Astrocyte (in vitro differentiated cells and primary cell): ENCODE results near the gene FAM131A.

Source experiments
- EZH2 ChIP-seq: IDR thresholded peaks from 2 replicates; pipeline ENCODE4 v1.6.1; 2012; ENCODE audit warnings: mild to moderate bottlenecking, low read length, inconsistent platforms; ENCODE audit not compliant: insufficient read depth
- TF ChIP-seq, protein P1 (sequence below): IDR thresholded peaks from 2 replicates; pipeline ENCODE4 v1.5.1; 2011; ENCODE audit warnings: low read depth, mild to moderate bottlenecking, inconsistent platforms, low read length, moderate library complexity; ENCODE audit not compliant: insufficient read depth

DNA sequence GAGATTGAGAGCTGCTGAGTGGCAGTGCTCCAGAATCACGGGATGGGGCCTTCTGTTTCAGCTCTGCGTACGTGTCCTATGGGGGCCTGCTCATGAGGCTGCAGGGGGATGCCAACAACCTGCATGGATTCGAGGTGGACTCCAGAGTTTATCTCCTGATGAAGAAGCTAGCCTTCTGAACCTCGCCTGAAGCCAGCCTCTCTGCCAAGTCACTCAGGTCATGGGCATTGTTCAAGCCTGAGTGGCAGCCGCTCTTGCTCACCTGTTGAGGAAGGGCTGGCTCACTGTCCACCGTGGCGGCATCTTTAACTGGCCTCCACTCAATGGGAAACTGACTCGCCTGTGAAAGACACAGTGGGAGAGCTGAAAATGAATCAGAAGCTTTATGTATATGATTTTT lies 30.7 kb downstream of the FAM131A start:
- TF ChIP-seq, protein P1, sequence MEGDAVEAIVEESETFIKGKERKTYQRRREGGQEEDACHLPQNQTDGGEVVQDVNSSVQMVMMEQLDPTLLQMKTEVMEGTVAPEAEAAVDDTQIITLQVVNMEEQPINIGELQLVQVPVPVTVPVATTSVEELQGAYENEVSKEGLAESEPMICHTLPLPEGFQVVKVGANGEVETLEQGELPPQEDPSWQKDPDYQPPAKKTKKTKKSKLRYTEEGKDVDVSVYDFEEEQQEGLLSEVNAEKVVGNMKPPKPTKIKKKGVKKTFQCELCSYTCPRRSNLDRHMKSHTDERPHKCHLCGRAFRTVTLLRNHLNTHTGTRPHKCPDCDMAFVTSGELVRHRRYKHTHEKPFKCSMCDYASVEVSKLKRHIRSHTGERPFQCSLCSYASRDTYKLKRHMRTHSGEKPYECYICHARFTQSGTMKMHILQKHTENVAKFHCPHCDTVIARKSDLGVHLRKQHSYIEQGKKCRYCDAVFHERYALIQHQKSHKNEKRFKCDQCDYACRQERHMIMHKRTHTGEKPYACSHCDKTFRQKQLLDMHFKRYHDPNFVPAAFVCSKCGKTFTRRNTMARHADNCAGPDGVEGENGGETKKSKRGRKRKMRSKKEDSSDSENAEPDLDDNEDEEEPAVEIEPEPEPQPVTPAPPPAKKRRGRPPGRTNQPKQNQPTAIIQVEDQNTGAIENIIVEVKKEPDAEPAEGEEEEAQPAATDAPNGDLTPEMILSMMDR, result no peak
- TF ChIP-seq EZH2, result no peak
